Fibroblast of mammary gland (primary cell): Measurements from ENCODE around the gene PSMG2.

Experiments used
- DNase-seq: peaks from one replicate; pipeline ENCODE4 v3.0.0-alpha.2; 2010; ENCODE audit warnings: low read depth
- H3K4me3 ChIP-seq: 2 replicates; pipeline ENCODE4 v1.5.1; 2011; ENCODE audit warnings: low read depth, mild to moderate bottlenecking, low read length, moderate library complexity; ENCODE audit not compliant: control insufficient read depth
- TF ChIP-seq, protein P1 (sequence below): conservative IDR thresholded peaks from 2 replicates; pipeline ENCODE4 v1.5.1; 2011; ENCODE audit warnings: low read depth, low read length, inconsistent platforms; ENCODE audit not compliant: control insufficient read depth, insufficient read depth

Gene PSMG2

DNA sequence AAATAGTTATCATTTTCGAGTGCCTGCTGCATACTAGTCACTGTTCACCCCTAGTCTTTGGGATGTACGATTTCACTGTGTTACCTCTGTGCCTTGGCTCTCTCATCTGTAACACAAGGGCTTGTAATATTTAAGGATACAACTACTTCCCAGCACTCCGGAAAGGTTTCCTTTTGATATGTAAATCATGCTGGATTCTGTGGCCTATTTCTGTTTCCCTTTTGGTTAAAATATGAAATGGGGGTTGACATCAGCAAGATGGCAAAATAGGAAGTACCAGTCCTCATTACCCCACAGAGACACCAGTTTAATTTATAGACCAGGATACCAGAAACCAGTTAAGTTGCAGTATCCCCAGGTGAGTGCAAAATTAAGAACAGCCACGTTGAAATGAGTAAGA, 23.5 kb downstream of the PSMG2 start:
- TF ChIP-seq, protein P1, sequence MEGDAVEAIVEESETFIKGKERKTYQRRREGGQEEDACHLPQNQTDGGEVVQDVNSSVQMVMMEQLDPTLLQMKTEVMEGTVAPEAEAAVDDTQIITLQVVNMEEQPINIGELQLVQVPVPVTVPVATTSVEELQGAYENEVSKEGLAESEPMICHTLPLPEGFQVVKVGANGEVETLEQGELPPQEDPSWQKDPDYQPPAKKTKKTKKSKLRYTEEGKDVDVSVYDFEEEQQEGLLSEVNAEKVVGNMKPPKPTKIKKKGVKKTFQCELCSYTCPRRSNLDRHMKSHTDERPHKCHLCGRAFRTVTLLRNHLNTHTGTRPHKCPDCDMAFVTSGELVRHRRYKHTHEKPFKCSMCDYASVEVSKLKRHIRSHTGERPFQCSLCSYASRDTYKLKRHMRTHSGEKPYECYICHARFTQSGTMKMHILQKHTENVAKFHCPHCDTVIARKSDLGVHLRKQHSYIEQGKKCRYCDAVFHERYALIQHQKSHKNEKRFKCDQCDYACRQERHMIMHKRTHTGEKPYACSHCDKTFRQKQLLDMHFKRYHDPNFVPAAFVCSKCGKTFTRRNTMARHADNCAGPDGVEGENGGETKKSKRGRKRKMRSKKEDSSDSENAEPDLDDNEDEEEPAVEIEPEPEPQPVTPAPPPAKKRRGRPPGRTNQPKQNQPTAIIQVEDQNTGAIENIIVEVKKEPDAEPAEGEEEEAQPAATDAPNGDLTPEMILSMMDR, result no peak
- no peak overlapping the region for H3K4me3 ChIP-seq
- DNase-seq, result no peak

DNA sequence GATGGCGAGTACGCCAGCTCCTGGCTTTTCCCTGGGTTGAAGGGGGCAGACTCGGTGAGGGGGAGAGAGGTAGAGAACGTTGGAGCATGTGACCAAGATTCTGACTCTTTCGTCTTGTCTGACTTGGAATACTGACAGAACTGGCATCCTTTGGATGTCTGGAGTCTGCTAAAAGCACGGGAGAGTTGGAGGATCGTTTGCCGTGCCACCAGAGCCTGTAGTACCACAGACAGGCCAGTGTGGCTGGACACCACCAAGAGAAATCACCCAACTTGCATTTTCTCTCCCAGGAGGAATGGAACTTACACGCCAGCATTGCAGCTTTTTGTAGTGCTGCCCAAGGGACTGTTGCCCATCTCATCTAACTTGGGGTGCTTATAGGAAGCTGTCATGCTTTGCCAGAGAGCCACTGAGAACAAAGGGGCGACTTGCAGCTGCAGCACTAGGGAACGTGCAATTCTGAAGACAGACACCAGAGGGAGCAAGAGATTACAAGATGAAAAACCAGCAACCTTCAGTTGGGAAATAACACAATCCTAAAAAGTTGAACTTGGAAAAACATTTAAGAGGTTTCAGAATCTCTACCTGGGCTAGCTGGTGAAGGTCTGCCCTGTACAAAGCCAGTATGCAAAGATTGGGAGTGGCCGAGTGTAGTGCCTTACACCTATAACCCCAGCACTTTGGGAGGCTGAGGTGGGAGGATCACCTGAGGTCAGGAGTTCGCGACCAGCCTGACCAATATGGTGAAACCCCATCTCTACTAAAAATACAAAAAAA, 24.1 kb downstream of the PSMG2 start:
- TF ChIP-seq, protein P1, result peak; percentile 91
- peak; percentile 77 for DNase-seq
- H3K4me3 ChIP-seq, result no peak overlapping the region

DNA sequence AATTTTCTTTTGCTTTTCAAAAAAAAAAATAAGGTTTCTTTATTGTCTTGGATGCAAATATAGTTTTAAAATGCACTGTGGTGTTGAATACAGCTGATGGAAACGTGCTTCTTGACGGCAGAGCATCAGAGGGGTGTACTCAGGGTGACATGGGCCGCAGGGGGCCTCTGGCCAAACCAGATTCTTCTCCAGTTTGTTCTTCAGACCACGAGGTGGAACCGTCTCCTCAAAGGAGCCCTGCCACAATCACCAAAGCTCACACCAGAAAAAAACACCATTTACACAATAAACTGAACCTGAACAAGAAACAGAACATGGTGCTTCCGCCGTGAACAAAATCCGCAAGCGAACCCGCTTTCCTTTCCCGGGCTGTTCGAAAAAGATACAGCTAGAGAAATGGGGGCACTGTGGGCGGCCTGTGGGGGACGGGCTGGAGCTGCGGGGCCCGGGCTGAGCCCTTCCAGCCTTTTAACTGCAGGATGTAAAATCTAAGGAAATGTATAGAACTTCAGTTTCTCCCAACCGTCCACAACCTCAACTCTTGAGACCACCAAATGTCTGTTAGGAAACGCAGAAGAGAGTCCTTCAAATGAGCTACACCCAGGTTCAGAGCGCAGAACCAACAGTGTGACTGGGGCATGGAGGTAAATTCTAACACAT, 34.5 kb downstream of the PSMG2 start:
- no peak for DNase-seq
- TF ChIP-seq, protein P1, result no peak
- H3K4me3 ChIP-seq, result no peak overlapping the region

DNA sequence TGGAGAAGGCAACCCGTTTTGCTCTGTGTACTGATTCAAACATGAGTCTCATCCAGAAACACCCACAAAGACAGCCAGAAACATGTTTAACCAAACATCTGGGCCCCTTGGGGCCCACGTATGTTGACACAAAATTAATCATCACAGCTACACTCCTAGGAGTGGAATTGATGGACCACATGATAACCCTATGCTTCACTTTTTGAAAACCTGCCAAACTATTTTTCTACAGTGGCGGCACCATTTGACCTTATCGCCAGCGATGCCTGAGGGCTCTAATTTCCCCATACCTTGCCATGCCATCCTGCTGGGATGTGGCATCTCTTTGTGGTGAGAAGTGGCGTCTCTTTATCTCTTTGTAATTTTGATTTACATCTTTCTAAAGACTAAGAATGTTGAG, 38.5 kb downstream of the PSMG2 start:
- peak; percentile 91 for DNase-seq
- TF ChIP-seq, protein P1, result no peak
- H3K4me3 ChIP-seq, result no peak overlapping the region

DNA sequence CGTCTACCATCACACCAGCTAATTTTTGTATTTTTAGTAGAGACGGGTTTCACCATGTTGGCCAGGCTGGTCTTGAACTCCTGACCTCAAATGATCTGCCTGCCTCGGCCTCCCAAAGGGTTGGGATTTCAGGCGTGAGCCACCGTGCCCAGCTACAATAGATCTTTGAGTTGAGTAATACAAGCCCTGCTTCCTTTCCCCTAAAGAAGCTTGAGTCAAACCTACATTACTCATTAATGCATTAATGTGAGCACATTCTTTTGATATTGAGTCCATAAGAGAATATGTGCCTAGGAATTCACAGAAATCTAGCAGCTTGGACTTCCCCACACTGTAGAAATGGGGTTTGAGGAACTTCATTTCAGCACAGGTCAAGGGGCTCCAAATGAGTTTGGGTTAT, 39.6 kb downstream of the PSMG2 start:
- H3K4me3 ChIP-seq, result no peak overlapping the region
- TF ChIP-seq, protein P1, result no peak
- peak; percentile 87 for DNase-seq

DNA sequence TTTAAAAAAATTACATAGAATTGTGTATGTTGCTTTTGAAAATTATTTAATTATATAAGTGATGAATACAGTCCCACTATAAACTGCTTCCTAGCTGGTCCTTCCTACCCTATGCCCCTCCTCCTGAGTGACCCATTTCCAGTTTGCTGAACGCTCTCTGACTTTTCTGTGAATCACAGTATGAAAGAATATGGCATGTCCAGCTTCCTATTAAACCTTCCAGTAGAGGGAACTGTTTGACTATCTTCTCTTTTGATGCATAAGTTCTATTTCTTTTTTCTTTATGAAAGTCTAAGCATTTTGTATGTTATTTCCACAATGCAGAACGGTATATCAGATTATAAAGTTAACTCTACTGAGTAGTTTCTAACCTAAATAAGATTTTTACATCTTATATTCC, 41.3 kb downstream of the PSMG2 start:
- H3K4me3 ChIP-seq, result no peak overlapping the region
- TF ChIP-seq, protein P1, result peak; percentile 74
- peak; percentile 88 for DNase-seq
